BE2C (cell line): ENCODE results near the gene FAM83E.
A peak's percentile ranks its signal among the peaks of the same experiment; 100 is the strongest.

ENCODE experiments used
- DNase-seq: peaks from one replicate; pipeline ENCODE4 v3.0.0-alpha.2; 2020
- H3K27me3 ChIP-seq: fragments of 250-450 bp; sonication (Bioruptor Pico); 2 replicates; pipeline ENCODE4 v1.5.1; 2020; ENCODE audit warnings: mild to moderate bottlenecking
- H3K36me3 ChIP-seq: fragments of 250-450 bp; sonication (Bioruptor Pico); 2 replicates; pipeline ENCODE4 v1.5.1; 2020; ENCODE audit warnings: mild to moderate bottlenecking
- H3K4me1 ChIP-seq: fragments of 250-450 bp; sonication (Bioruptor Pico); 2 replicates; pipeline ENCODE4 v1.5.1; 2020
- H3K4me3 ChIP-seq: 2 replicates; pipeline ENCODE4 v1.5.1; 2011; ENCODE audit warnings: low read depth, low read length
- H3K9me3 ChIP-seq: fragments of 250-450 bp; sonication (Bioruptor Pico); 2 replicates; pipeline ENCODE4 v1.5.1; 2020
- CTCF ChIP-seq: IDR thresholded peaks from 2 replicates; pipeline ENCODE4 v1.5.1; 2012; ENCODE audit warnings: mild to moderate bottlenecking, low read depth, low read length

FAM83E gene

GRCh38 chr19:48650974-48651682, 36.3 kb upstream of the FAM83E start:
- TF ChIP-seq CTCF: no peak
- H3K27me3 ChIP-seq: no peaks in the 10 kb centered on the region
- no peak for DNase-seq
- no peaks in the 10 kb centered on the region; the same call in 1 of the 2 replicates for H3K4me1 ChIP-seq
- no peaks in the 10 kb centered on the region for H3K9me3 ChIP-seq
- H3K4me3 ChIP-seq: no peak overlapping the region
- no peaks in the 10 kb centered on the region for H3K36me3 ChIP-seq

DNA sequence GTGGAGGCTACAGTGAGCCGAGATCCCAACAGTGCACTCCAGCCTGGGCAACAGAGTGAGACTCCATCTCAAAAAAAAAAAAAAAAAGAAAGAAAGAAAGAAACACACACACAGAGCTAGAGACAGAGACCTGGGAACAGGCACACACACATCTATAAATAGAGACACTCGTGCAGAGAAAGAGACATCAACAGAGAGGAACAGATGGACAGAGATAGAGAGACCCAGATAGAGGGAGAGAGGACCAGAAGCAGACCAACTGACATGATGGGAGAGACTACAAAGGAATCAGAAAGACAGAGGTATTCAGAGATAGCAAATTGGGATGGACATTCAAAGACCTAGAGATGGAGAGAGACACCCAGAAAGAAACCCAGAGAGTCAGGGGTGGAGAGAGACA, 33.3 kb upstream of the FAM83E start:
- Histone ChIP-seq H3K9me3 (no peaks in the 10 kb centered on the region), H3K4me1 (no peaks in the 10 kb centered on the region), H3K27me3 (no peaks in the 10 kb centered on the region), H3K36me3 (no peaks in the 10 kb centered on the region), H3K4me3 (no peak overlapping the region)
- DNase-seq: no peak
- no peak for TF ChIP-seq CTCF

DNA sequence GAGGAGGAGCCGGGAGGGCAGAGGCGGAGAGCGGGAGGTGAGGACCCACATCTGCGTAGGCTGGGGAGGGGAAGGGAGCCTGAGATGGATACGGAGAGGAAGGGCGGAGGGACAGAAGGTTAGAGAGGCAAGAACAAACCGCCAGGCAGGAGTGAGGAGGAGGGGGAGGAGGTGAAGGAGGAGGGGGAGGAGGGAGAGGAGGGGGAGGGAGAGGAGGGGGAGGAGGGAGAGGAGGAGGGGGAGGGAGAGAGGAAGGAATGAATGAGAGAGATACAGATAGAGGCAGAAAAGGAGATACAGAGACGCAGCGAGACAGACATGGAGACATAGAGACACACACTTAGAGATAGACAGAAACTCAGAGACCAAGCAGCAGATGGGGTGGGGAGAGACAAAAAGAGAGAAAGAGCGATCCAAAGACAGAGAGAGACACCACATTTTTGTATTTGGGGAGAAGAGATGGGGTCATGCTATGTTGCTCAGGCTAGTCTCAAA, 31.9 kb upstream of the FAM83E start:
- H3K9me3 ChIP-seq: no peaks in the 10 kb centered on the region
- H3K4me3 ChIP-seq: peak overlapping the region; percentile 69
- no peaks in the 10 kb centered on the region for H3K4me1 ChIP-seq
- DNase-seq: no peak
- H3K27me3 ChIP-seq: no peaks in the 10 kb centered on the region
- no peak for TF ChIP-seq CTCF
- H3K36me3 ChIP-seq: no peaks in the 10 kb centered on the region

- Histone ChIP-seq H3K4me3 (peak within 1 kb of the TSS; percentile 69), H3K4me1 (no peaks in the 10 kb centered on the region), H3K27me3 (no peaks in the 10 kb centered on the region), H3K9me3 (no peaks in the 10 kb centered on the region), H3K36me3 (no peaks in the 10 kb centered on the region)
- TF ChIP-seq CTCF: peak; percentile 80
- peak; percentile 94 for DNase-seq
These were observed 31.3 kb upstream of the FAM83E start, which contains the start of gene CA11 for GRCh38 chr19:48646001-48646721. TSS of gene CA11 (minus strand) at chr19:48646187. CDS start at chr19:48645632, 555 bp downstream.

GRCh38 chr19:48645620-48646000, 30.7 kb upstream of the FAM83E start:
- peak overlapping the region; percentile 69 for H3K4me3 ChIP-seq
- no peaks in the 10 kb centered on the region for H3K27me3 ChIP-seq
- no peaks in the 10 kb centered on the region for H3K36me3 ChIP-seq
- no peak for TF ChIP-seq CTCF
- no peaks in the 10 kb centered on the region for H3K4me1 ChIP-seq
- H3K9me3 ChIP-seq: no peaks in the 10 kb centered on the region
- DNase-seq: peak; percentile 24
